ELR (cell line): ENCODE measurements around the gene RIN3.

Experiments
- DNase-seq: peaks from one replicate; pipeline ENCODE4 v3.0.0-alpha.2; 2015; ENCODE audit warnings: low read depth

Gene RIN3

DNA sequence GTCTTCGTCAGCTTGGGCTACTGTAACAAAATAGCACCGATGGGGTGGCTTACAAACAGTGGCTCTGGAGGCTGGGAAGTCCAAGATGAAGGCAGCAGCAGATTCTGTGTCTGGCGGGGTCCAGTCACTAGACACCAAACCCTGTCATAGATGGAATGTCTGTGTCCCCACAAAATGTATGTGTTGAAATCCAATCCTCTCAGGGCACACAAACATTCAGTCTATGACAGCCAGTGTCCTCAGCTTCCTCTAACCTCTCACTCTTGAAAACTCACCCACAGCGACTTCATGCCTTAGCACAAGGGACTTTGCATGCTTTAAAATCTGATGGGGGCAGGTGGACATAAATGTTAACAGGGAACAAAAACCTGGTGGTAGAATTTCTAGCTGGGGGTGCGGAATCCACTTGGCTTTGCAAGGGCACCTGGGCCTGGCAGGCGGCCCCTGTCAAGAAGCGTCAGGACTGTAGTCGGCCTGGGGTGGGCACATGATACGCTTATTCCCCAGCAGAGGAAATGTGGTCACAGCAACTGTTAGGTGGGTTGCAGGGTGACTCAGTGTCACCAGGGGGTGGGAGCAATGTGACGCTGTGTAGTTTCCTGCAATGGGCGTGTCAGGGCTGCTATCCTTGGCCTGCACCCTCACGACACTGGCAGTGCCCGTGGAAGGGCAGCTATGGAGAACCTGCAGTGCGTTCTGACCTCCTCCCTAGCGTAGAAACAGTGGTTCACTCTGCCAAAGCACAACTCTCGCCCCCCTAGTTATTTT, 17.7 kb downstream of the RIN3 start:
- no peak for DNase-seq

DNA sequence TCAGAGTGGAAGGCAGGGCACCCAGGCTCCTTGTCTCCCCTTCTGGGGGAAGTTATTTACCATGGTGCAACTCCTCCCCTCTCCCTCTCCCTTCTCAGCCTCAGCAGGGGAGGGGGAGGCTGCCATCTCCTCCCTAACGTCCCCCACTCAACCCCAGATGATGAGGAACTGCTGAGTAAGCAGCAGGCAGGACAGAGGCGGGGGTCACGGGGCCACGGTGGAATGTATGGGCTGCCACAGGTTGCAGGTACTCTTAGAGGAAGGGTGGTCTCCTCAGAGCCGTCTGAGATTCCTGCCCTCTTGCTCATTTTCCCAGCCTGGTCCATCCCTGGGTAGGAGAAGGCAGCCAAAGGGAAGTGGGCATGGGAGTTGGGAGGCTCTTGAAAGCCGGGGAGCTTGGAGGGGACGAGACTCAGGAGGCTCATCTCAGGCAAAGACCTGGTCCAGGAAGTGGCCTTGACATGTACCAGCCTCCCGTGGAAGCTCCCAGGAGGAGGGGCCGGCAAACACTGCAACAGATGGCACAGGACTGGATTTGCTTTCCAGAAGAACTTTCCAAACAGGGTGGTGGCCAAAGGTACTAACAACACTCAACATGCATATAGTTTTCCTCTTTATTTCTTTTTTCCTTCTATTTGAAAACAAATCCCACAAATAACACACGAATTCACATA, 19.0 kb downstream of the RIN3 start:
- DNase-seq = no peak

GRCh38 chr14:92534932-92535643, 21.5 kb downstream of the RIN3 start:
- no peak for DNase-seq

DNA sequence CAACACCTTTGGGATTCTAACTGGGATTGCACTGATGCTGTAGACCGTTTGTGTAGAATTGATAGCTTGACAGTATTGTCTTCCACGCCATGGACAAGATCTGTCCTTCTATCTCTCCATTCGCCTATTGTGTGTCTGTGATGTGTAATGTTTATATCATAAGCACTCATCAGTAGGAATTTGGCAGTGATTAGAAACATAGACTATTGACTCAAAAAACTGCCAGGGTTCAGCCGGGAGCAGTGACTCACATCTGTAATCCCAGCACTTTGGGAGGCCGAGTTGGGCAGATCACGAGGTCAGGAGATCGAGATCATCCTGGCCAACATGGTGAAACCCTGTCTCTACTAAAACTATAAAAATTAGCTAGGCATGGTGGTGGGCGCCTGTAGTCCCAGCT, 22.6 kb downstream of the RIN3 start:
- peak; percentile 90 for DNase-seq

- DNase-seq = no peak
These were observed 24.9 kb downstream of the RIN3 start for GRCh38 chr14:92538412-92538985.

GRCh38 chr14:92539419-92539818, 25.8 kb downstream of the RIN3 start:
- peak; percentile 34 for DNase-seq

- no peak for DNase-seq
These were observed 26.3 kb downstream of the RIN3 start for GRCh38 chr14:92539875-92540274.

GRCh38 chr14:92540472-92541048, 27.0 kb downstream of the RIN3 start:
- DNase-seq = peak; percentile 99

DNA sequence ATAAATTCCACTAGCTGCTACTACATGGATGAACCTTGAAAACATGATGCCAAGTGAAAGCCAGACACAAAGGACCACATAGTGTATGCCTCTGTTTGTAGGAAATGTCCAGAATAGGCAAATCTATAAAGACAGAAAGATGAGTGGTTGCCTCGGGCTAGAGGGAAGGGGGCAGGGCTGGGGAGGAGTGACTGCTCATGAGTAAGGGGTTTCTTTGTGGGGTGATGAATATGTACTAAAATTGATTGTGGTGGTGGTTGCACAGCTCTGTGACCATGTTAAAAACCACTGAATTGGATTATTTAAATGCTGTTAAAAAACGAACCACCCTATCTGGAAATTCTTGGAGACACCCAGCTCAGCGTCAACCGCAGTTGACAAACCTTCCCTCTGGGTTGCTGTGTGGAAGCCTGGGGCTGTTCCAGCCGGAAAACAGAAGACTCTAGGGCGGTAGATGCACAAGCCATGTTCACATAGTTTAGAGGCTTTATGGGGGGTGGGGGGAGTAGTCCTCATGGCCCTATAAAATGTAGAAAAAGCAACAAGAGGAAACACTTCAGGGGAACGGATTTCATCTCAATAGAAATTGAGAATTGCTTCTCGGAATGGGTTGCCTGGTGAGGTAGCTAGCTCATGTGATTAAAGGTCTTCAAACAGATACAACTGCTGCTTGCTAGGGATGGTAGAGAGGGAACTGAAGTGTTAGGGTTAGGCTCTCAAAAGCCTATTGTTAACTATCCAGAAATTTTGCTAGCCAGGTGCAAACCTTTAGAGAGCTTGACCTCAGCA, 29.4 kb downstream of the RIN3 start:
- DNase-seq = no peak

DNA sequence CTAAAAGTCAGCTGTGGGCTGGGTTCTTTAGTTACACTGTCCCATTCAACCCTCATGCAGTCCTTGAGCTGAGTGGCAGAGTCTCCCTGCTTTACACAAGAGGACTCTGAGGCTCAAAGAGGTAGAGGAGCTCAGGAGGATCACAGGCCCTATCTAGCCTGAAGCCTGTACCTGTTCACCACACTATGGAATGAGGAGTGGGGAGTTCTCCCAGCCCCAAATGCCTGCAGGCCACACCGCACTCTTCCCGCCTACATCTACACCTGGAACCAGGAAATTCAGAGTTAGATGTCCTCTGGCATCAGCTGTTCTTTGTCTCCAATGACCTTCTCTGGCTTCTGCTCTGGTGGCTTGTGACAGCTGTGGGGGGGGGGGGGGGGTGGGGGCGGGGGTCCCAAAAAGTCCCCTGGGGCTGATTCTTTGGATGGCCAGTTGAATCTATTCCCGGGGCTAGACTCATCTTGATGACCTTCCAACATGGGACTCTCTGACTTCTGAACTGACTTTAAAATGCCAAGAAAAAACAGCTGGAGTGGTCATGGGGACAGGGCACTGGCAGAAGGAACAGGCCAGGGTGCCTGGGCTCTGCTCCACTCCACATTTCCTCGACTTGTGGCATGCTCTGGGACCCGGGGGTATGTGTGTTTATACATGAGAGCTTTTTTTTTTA, 30.6 kb downstream of the RIN3 start:
- DNase-seq = no peak

- DNase-seq = peak; percentile 93
These were observed 32.9 kb downstream of the RIN3 start for GRCh38 chr14:92546347-92547053.

DNA sequence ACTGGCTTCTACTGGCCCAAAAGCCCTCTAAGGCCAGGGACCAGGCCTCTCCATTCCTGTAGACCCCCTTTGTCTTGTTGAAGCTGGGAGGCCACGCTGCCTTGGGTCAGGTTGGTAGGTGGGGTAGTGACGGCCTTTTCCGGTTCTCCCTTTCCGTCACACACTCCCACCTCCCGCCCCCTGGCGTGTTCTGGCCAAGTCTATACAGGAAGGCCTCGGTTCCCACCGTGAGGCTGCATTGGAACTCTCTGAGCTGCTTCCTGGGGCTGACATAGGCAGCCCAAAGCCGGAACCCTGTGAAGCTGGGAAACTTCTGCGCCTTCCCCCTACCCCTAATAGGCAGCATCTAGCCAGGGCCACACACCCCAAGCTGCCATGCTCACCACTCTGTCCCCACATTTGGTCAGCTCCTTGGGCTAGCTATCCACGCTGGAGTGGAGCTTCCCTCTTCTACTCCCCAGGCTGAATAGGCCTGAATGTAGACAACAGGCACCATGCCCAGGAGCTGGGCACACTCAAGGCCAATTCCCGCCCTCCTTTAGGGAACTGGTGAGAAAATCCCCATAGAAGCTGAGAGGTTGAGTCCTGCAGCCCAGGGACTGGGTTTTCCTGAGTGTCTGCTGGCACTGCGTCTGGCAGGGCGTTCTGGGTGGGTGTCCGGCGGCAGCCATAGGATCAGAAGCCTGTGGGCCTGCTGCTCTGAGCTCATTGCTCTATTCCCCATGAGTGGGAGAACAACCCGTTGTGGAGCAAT, 35.7 kb downstream of the RIN3 start:
- no peak for DNase-seq

- DNase-seq = no peak
These were observed 36.3 kb downstream of the RIN3 start for GRCh38 chr14:92549859-92550230.

DNA sequence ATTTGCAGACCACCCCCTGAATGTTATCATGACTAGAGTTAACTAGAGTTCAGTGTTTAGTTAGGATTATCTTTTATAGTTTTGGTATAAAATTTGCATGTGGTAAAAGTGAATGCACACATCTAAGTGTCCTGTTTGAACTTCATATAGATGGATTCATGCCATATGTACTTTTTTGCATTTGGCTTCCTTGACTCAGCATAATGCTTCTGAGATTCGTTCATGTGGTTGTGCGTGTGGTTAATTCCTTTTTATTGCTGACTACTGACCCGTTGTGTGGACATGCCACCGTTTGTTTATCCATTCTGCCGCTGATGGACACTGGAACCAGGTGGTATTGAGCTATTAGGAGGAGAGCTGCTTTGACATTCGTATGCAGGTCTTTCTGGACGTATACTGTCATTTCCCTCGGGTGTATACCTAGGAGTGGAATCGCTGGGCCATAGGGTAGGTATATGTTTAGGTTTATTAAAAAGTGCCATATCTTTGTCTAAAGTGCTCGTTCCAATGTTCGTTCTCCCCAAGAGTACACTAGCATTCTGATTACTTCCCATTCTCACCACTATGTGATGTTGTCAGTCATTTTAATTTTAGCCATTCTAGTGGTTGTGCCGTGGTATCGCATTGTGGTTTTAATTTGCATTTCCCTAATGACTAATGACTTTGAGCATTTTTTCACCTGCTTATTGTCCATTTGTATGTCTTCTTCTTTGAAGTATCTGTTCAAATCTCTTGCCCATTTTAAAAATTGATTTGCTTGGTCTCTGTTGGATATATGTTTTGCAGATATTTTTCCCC, 37.7 kb downstream of the RIN3 start:
- DNase-seq = no peak

DNA sequence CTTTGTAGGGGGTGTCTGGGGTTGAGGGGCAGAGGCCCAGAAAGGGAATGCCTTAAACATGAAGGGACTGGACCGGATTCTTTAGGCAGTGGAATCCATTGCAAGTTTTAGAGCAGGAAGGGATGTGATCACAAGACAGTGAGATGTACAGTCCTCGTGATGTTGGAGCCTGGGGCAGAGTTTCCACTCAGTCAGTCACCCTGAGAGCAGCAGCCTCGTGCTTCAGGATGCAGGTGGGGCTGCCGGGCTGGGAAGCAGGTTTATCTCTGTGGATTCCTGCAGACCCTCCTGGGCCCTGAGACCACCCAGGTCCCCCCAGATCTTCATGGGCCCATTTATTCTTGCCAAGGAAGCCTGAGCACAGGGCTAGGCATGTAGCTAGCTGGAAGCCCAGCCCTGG, 38.5 kb downstream of the RIN3 start:
- no peak for DNase-seq

DNA sequence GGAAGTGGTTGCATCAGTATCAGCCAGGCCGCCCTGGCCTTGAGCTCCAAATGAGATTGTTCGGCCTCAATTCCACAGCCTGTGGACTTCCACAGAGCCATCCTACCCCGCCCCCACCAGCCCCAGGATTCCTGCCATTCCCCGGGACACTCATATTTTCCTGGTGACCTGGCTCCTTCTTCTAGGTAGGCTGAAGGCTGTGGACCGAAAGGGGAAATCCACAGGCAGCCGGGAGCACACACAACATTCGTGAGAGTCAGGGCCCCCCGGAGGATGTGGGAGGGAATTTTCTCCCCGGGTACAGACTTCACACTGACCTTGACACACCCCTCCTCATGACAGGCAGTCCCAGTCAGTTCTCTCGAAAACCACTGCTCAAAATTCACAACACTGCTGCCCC, 39.9 kb downstream of the RIN3 start:
- peak; percentile 69 for DNase-seq

DNA sequence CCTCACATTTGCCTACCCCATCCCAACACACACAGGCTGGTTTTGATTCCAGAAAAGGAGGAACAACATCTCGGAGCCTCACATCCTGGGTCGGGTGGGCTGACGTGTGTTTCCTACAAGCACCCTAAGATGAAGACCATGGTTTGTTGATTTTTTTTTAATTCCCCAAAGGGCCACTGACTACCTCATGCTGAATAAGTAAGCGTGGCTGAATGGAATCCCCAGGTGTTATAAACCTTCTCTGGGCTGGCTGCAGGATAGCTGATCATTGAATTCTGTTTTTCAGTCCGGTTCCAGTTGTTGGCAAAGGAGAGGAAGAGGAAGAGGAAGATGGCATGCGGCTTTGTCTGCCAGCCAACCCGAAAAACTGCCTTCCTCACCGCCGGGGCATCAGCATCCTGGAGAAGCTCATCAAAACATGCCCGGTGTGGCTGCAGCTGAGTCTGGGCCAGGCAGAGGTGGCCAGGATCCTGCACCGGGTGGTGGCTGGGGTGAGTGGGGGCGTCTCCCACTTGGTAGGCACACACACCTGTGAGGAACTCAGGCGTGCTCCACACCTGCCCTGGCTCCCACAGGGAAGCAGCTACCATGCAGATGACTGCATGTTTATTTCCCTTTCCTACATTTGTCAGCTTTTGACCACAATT, 42.0 kb downstream of the RIN3 start:
- DNase-seq = no peak

- no peak for DNase-seq
These were observed 42.7 kb downstream of the RIN3 start for GRCh38 chr14:92556255-92556741.
